Measurements from ENCODE around the gene CLEC2D.
"Not testable (repeated sequence)": the region's sequence is repeated elsewhere in the genome, so short reads cannot be mapped to it uniquely, and the experiment has no call there.

GRCh38 chr12:9685366-9685765 is 15.9 kb downstream of the CLEC2D start:
- TF ChIP-seq CTCF (conservative IDR thresholded peaks at IDR 0.05 in 1 of 2, IDR thresholded peaks at IDR 0.05 in 1 of 2; ENCODE audit: low read depth in 1 of 2, low read length in 2 of 2); EZH2 (IDR thresholded peaks at IDR 0.05; ENCODE audit: low read length, missing control alignments): not testable (repeated sequence)

Data from fibroblast of lung (primary cell).